ENCODE measurements around the gene STXBP5L.
"Not testable (repeated sequence)": the region's sequence is repeated elsewhere in the genome, so short reads cannot be mapped to it uniquely, and the experiment has no call there.

The STXBP5L gene

GRCh38 chr3:120894316-120895057 is 13.5 kb upstream of the STXBP5L start:
- TF ChIP-seq CTCF (IDR thresholded peaks at IDR 0.05), result no peak
- H3K4me3 ChIP-seq, result no peak overlapping the region
- no peak overlapping the region for H3K27ac ChIP-seq
- DNase-seq (ENCODE audit: low spot score), result no peak

- not testable (repeated sequence) for H3K27ac ChIP-seq; H3K4me3 ChIP-seq; DNase-seq (ENCODE audit: low spot score)
Measured at GRCh38 chr3:120901716-120902115, 6.3 kb upstream of the STXBP5L start.

GRCh38 chr3:120903221-120903620 is 4.8 kb upstream of the STXBP5L start:
- Histone ChIP-seq H3K27ac (no peak overlapping the region), H3K4me3 (no peak overlapping the region)
- no peak for DNase-seq (ENCODE audit: low spot score)
- no peak for TF ChIP-seq CTCF (IDR thresholded peaks at IDR 0.05)

GRCh38 chr3:120907659-120908029 is 361 bp upstream of the STXBP5L start:
- no peak for DNase-seq (ENCODE audit: low spot score)
- H3K4me3 ChIP-seq, result peak overlapping the region; percentile 72
- H3K27ac ChIP-seq, result no peak overlapping the region
- TF ChIP-seq CTCF (IDR thresholded peaks at IDR 0.05), result no peak

- DNase-seq (ENCODE audit: low spot score), result no peak
- TF ChIP-seq CTCF (IDR thresholded peaks at IDR 0.05), result no peak
- Histone ChIP-seq H3K4me3 (peak overlapping the region; percentile 72), H3K27ac (no peak overlapping the region)
Measured at GRCh38 chr3:120908795-120909601, 993 bp downstream of the STXBP5L start.

GRCh38 chr3:120909602-120909878 is 1.5 kb downstream of the STXBP5L start:
- TF ChIP-seq CTCF (IDR thresholded peaks at IDR 0.05), result no peak
- H3K4me3 ChIP-seq, result peak overlapping the region; percentile 72
- no peak for DNase-seq (ENCODE audit: low spot score)
- no peak overlapping the region for H3K27ac ChIP-seq

- H3K4me3 ChIP-seq, result no peak overlapping the region
- no peak for DNase-seq (ENCODE audit: low spot score)
- TF ChIP-seq CTCF (IDR thresholded peaks at IDR 0.05), result no peak
Measured at GRCh38 chr3:120926146-120926545, 18.1 kb downstream of the STXBP5L start.

More at GRCh38 chr3:120926146-120926545, 18.1 kb downstream of the STXBP5L start:
- H3K27ac ChIP-seq, result no peak overlapping the region
